Right lobe of liver (tissue), 4 donors: ENCODE measurements around the gene YIF1B.

Experiments used
- CTCF ChIP-seq, 4 donors: fragments of 200-600 bp in 3 of 4; fragments of 450-650 bp in 1 of 4; IDR thresholded peaks; one replicate each; pipeline versions ENCODE4 v1.5.1 to v1.8.0; 2016 to 2022; ENCODE audit warnings: antibody characterized with exemption in 4 of 4, mild to moderate bottlenecking in 2 of 4
- POLR2A ChIP-seq: fragments of 450-650 bp; IDR thresholded peaks from one replicate; pipeline ENCODE4 v1.6.1; 2017; ENCODE audit warnings: antibody characterized with exemption, mild to moderate bottlenecking
- donor health status: DM: no; HTN: no; CAD: no.
- donor health status: DM: no; HTN: no; CAD: no.
- donor health status: DM: no; HTN: yes; CAD: no.

- no peak for TF ChIP-seq CTCF (IDR thresholded peaks at IDR 0.05)
- TF ChIP-seq POLR2A: no peak
These were observed 20.3 kb upstream of the YIF1B start for GRCh38 chr19:38335949-38336637.
